ENCODE data around the gene BBS2. TPM values are rescaled to one million over a fixed set of nuclear protein-coding genes. Genes with fewer than 3 reads are reported as not detected.
"Not testable (repeated sequence)": the region's sequence is repeated elsewhere in the genome, so short reads cannot be mapped to it uniquely, and the experiment has no call there.

The BBS2 gene
- total and polyA plus RNA-seq, 8 donors: 10.0 to 50.4 (median 16.2) TPM

- 96 to 97% methylated on average over 4 of the region's 4 CpGs for WGBS, 2 donors
- peaks cover 0 to 3% (median 0%) of the 10 kb centered on the region in 3 donors for H3K36me3 ChIP-seq
- DNase-seq: no peak
- TF ChIP-seq, protein P1, sequence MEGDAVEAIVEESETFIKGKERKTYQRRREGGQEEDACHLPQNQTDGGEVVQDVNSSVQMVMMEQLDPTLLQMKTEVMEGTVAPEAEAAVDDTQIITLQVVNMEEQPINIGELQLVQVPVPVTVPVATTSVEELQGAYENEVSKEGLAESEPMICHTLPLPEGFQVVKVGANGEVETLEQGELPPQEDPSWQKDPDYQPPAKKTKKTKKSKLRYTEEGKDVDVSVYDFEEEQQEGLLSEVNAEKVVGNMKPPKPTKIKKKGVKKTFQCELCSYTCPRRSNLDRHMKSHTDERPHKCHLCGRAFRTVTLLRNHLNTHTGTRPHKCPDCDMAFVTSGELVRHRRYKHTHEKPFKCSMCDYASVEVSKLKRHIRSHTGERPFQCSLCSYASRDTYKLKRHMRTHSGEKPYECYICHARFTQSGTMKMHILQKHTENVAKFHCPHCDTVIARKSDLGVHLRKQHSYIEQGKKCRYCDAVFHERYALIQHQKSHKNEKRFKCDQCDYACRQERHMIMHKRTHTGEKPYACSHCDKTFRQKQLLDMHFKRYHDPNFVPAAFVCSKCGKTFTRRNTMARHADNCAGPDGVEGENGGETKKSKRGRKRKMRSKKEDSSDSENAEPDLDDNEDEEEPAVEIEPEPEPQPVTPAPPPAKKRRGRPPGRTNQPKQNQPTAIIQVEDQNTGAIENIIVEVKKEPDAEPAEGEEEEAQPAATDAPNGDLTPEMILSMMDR (IDR thresholded peaks at IDR 0.05): no peak
- no peak for ATAC-seq
- intact Hi-C loops (cut with DNase I): no loop called here
- no peaks in the 10 kb centered on the region for H3K27me3 ChIP-seq
- H3K4me1 ChIP-seq: no peaks in the 10 kb centered on the region
- no peak for FAIRE-seq
- no peak overlapping the region for H3K27ac ChIP-seq
- no peaks in the 10 kb centered on the region for H3K9me3 ChIP-seq
- no peak overlapping the region for H3K4me3 ChIP-seq
These were observed 28.1 kb downstream of the BBS2 start for GRCh38 chr16:56491657-56492261.

DNA sequence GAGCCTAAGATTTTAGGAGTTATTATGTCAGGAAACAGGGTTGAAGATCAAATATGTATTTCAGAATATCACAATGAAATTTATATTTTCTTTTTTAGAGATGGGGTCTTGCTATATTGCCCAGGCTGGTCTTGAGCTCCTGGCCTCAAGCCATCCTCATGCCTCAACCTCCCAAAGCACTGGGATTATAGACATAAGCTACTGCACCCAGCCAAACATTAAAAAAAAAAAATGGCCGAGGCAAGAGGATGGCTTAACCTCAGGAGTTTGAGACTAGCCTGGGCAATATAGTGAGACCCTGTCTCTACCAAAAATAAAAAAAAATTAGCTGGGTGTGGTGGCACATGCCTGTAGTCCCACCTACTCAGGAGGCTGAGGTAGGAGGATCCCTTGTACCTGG lies 31.0 kb downstream of the BBS2 start:
- H3K36me3 ChIP-seq: peaks cover 0 to 10% (median 0%) of the 10 kb centered on the region in 3 donors
- DNase-seq; H3K27ac ChIP-seq; ATAC-seq; H3K9me3 ChIP-seq; H3K4me1 ChIP-seq; H3K27me3 ChIP-seq; H3K4me3 ChIP-seq; FAIRE-seq; intact Hi-C loops (cut with DNase I): not testable (repeated sequence)
- WGBS, 2 donors: 91 to 96% methylated on average over 1 of the region's 1 CpG

DNA sequence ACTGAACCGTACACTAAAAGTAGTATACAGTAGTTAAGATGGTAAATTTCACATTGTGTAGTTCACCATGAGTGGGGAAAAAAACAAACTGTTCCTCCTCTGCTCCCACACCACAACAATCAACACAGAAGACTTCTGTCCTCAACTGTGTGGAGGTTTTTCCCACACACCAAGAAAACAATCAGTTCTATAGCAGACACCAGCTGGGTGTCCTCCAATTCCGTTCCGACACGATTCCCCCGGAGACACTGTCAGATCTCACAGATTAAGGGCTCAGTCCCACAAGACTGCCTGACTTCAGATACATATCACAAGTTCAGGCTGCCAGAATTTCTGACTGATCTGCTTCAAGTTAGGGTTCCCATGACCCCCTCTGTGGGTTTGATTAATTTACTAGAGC lies 31.8 kb downstream of the BBS2 start:
- H3K27ac ChIP-seq: no peak overlapping the region
- TF ChIP-seq, protein P1 (IDR thresholded peaks at IDR 0.05): no peak
- no peaks in the 10 kb centered on the region for H3K4me1 ChIP-seq
- H3K9me3 ChIP-seq: no peaks in the 10 kb centered on the region
- H3K36me3 ChIP-seq: peaks cover 0 to 10% (median 0%) of the 10 kb centered on the region in 3 donors
- intact Hi-C loops (cut with DNase I): no loop called here
- FAIRE-seq (no peak), ATAC-seq (no peak), DNase-seq (no peak)
- H3K27me3 ChIP-seq: no peaks in the 10 kb centered on the region
- no peak overlapping the region for H3K4me3 ChIP-seq
- 78 to 83% methylated on average over 5 of the region's 5 CpGs for WGBS, 2 donors

DNA sequence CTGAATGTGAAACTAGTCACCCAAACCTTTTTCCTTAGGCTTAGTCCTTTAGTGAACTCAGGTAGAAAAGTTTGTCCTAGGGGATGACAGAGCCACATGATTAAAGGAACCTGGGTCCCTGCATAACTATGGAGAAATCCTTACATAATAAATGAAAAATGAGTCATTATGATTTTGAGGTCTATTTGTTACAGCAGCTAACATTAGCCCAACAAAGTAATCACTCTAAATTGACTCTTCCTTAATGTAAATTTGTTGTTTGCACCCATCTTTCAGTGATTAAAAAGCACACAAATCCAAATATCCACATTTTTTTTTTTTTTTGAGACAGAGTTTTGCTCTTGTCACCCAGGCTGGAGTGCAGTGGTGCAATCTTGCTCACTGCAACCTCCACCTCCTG lies 36.4 kb downstream of the BBS2 start:
- FAIRE-seq: no peak

GRCh38 chr16:56482683-56483236 lies 37.1 kb downstream of the BBS2 start:
- TF ChIP-seq, protein P1 (IDR thresholded peaks at IDR 0.05): no peak
- H3K4me3 ChIP-seq: no peak overlapping the region
- no peaks in the 10 kb centered on the region for H3K27me3 ChIP-seq
- DNase-seq: no peak
- no peaks in the 10 kb centered on the region for H3K4me1 ChIP-seq
- intact Hi-C loops (cut with DNase I): no loop called here
- no peak for FAIRE-seq
- no peak for ATAC-seq
- peaks cover 0 to 13% (median 0%) of the 10 kb centered on the region in 3 donors for H3K36me3 ChIP-seq
- 90 to 93% methylated on average over 5 of the region's 5 CpGs for WGBS, 2 donors
- no peak overlapping the region for H3K27ac ChIP-seq
- no peaks in the 10 kb centered on the region for H3K9me3 ChIP-seq

More for the DNA sequence above, 36.4 kb downstream of the BBS2 start:
- no peak for DNase-seq
- ATAC-seq: no peak
- no peaks in the 10 kb centered on the region for H3K27me3 ChIP-seq
- H3K27ac ChIP-seq: no peak overlapping the region
- H3K4me1 ChIP-seq: no peaks in the 10 kb centered on the region
- intact Hi-C loops (cut with DNase I): no loop called here
- TF ChIP-seq, protein P1 (IDR thresholded peaks at IDR 0.05): no peak
- no peaks in the 10 kb centered on the region for H3K9me3 ChIP-seq
- peaks cover 0 to 10% (median 0%) of the 10 kb centered on the region in 3 donors for H3K36me3 ChIP-seq
- no peak overlapping the region for H3K4me3 ChIP-seq
